A549 treated with dexamethasone at 1 μM for 4 hours (cell line): ENCODE results near the gene TMEM54. TPM values are rescaled to one million over a fixed set of nuclear protein-coding genes. Genes with fewer than 3 reads are reported as not detected.

Experiments
- total RNA-seq: library from RNA; stranded (reverse); fragments of 200-300 nt; extraction: Qiagen RNA extraction; gene quantifications from 5 replicates; pipeline ENCODE4 v1.2.3, GENCODE V29; 2022

Gene TMEM54
- 24.5 to 40.0 TPM (median 39.4 TPM) in 5 replicates for total RNA-seq

GRCh38 chr1:32900956-32901822 lies at the start of gene TMEM54:
Gene TMEM54 (minus strand): TSS chr1:32901389. CDS start chr1:32901238, 151 bp downstream.

GRCh38 chr1:32886004-32886827 lies 15.0 kb downstream of the TMEM54 start, which contains the start of gene HPCA:
Gene HPCA (plus strand): TSS chr1:32886491. CDS start chr1:32888899, 2,408 bp downstream.

GRCh38 chr1:32870615-32871363 lies 30.4 kb downstream of the TMEM54 start, which contains the start of gene FNDC5:
Gene FNDC5 (minus strand): TSS chr1:32870912.

Other genes starting within 250 kb of the TMEM54 start
- gene SYNC, start 198.6 kb downstream of the TMEM54 start, total RNA-seq, result 11.6 to 19.6 TPM (median 15.8 TPM) in 5 replicates
- 63.9 to 77.3 TPM (median 69.9 TPM) in 5 replicates for gene YARS1, start 84.0 kb downstream of the TMEM54 start, total RNA-seq
- gene S100PBP, start 83.7 kb downstream of the TMEM54 start, total RNA-seq, result 10.2 to 18.4 TPM (median 15.7 TPM) in 5 replicates
- 0.13 to 0.66 TPM (median 0.35 TPM) in 5 replicates for gene FNDC5, start 30.5 kb downstream of the TMEM54 start, total RNA-seq
- 0.19 to 0.43 TPM (median 0.26 TPM) in 5 replicates for gene HPCA, start 14.9 kb downstream of the TMEM54 start, total RNA-seq
- 16.7 to 20.1 TPM (median 18.1 TPM) in 5 replicates for gene RNF19B, start 63.4 kb upstream of the TMEM54 start, total RNA-seq
- 146 to 162 TPM (median 159 TPM) in 5 replicates for gene AK2, start 135.5 kb upstream of the TMEM54 start, total RNA-seq
- gene AZIN2, start 179.8 kb upstream of the TMEM54 start, total RNA-seq, result 0.67 to 0.87 TPM (median 0.86 TPM) in 5 replicates